MG63 (cell line): ENCODE results near the gene RAPGEF4. TPM values are rescaled to one million over a fixed set of nuclear protein-coding genes. Genes with fewer than 3 reads are reported as not detected.

ENCODE experiments used
- DNase-seq: peaks from one replicate; pipeline ENCODE4 v3.0.0-alpha.2; 2020
- H3K27me3 ChIP-seq: fragments of 250-450 bp; sonication (Bioruptor Pico); 2 replicates; pipeline ENCODE4 v1.5.1; 2020; ENCODE audit warnings: mild to moderate bottlenecking, moderate library complexity
- H3K36me3 ChIP-seq: fragments of 250-450 bp; sonication (Bioruptor Pico); 2 replicates; pipeline ENCODE4 v1.5.1; 2020; ENCODE audit warnings: mild to moderate bottlenecking, moderate library complexity
- H3K4me3 ChIP-seq: fragments of 250-450 bp; sonication (Bioruptor Pico); 2 replicates; pipeline ENCODE4 v1.5.1; 2020; ENCODE audit warnings: mild to moderate bottlenecking, moderate library complexity
- H3K9me3 ChIP-seq: fragments of 250-450 bp; sonication (Bioruptor Pico); 2 replicates; pipeline ENCODE4 v1.5.1; 2020; ENCODE audit warnings: mild to moderate bottlenecking, moderate library complexity
- total RNA-seq: library from RNA; depleted of rRNA; stranded (reverse); fragments of >200 nt; shearing (Covaris generic); gene quantifications from 2 replicates; pipeline ENCODE4 v1.2.3, GENCODE V29; 2014; ENCODE audit warnings: low replicate concordance

Gene RAPGEF4
- total RNA-seq, 1 experiment from 2014 or later, result not detected

DNA sequence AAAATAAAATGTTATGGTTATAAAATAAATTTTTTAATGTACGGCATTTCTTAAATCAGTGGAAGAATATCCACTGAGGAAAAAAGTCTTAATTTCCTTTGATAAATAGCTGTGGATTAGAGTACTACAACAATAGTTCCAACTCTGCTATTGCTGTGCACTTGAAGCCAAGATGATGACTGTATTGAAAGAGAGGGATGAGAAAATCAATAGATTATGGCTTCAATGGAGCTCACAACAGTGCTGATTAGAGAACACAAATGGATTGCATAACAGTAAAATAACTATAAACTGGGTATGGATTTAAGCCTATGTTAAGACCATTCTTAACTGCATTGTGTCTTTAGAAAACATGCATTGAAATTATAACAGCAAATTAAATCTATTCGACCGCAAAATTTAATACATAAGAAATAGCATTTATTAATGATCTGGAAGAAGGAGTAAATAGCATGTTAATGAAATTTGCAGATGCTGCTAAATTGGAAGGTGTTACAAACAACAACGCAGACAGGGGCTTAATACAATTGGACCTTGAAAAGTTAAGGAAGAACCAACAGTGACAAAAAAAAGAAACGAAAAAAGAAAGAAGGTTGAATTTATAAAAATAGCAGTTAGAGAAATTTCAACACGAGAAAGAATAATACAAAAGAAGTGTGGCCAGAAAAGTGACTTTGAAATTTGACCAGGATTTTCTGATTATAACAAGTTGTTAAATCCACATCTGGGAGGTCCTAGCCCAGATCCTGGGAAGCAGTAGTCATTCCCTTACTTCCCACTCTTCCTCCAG is 331.4 kb downstream of the RAPGEF4 start:
- no peaks in the 10 kb centered on the region for H3K9me3 ChIP-seq
- DNase-seq, result no peak
- H3K27me3 ChIP-seq, result no peaks in the 10 kb centered on the region
- no peaks in the 10 kb centered on the region for H3K36me3 ChIP-seq
- no peak overlapping the region for H3K4me3 ChIP-seq

DNA sequence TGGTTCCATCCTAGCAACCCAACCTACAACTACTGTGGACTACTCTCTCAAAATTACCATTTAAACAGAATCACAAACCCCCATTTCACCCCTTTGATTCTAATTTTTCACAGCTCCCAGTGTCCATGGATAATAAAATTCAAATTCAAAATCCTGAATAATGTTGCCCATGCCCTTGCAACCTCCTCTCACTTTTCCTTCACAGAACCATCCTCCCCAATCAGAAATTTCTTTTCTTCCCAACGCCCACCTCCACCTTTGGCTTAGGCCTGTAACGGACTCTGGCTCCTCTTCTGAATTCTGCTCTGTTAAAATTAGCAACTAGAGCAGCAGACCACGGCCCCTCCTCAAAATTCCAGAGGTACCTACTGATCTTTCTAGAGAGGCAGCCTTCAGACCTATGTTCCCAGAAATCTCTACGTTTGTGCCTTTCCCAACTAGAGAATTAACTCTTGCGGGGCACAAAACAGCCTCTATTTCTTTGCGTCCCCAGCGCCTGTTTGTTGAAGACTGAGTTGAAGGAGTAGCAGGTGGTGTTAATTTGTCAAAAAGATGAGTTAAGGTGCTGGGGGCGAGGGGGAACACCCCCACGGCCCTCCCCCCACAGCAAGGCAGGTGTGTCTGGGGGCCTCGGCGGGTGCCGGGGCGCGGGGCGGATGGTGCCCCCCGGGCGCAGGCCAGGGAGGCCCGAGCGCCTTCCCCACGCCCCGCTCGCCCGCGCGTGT is 339.6 kb downstream of the RAPGEF4 start:
- peak overlapping the region; percentile 65 for H3K4me3 ChIP-seq
- no peaks in the 10 kb centered on the region for H3K9me3 ChIP-seq
- no peak for DNase-seq
- H3K36me3 ChIP-seq, result no peaks in the 10 kb centered on the region; the same call in 1 of the 2 replicates
- H3K27me3 ChIP-seq, result no peaks in the 10 kb centered on the region

DNA sequence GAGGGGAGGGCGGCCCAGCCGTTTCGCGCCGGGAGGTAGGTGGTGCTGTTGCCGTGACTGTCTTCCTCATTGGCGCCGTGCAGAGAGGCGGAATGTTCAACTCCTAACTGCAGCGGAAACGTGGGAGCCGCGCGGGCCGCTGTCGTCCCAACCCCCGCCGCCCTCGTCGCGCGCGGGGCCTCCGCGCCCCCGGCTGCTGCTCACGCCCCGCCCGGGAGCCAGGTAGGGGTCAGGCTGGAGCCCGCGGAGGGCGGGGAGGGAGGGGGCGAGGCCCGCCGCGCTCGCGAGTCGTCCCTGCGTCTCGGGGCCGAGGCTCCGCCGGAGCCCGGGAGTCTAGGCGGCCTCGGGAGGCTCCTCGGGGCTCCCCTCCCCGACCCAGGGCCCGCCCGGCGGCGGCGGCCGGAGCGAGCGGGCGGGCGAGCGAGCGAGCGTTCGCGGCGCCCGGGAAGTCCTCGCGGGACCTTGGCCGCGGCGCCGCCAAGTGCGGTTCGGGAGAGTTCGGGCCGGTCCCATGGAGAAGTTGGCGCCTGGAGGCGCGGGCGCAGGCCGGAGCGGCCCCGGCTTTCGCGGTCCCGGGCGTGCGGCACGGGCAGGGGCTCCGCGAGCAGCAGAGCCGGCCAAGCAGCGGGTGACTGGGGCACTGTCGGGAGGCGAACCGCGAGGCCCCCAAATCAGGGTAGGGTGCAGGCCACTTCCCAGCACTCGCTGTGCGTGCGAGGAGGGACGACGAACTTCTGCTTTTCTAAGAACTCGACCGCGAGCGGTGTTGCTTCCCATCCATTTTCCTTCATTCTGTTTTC is 340.3 kb downstream of the RAPGEF4 start, which contains the start of gene MAP3K20:
Gene MAP3K20 (plus strand): TSS at position 66 of the 800 bp plus-strand sequence. CDS start 15,186 bp downstream, outside the sequence.
- H3K4me3 ChIP-seq, result peak within 1 kb of the TSS; percentile 65
- DNase-seq, result peak; percentile 80
- H3K27me3 ChIP-seq, result no peaks in the 10 kb centered on the region
- no peaks in the 10 kb centered on the region; the same call in none of the 2 replicates for H3K36me3 ChIP-seq
- no peaks in the 10 kb centered on the region for H3K9me3 ChIP-seq

DNA sequence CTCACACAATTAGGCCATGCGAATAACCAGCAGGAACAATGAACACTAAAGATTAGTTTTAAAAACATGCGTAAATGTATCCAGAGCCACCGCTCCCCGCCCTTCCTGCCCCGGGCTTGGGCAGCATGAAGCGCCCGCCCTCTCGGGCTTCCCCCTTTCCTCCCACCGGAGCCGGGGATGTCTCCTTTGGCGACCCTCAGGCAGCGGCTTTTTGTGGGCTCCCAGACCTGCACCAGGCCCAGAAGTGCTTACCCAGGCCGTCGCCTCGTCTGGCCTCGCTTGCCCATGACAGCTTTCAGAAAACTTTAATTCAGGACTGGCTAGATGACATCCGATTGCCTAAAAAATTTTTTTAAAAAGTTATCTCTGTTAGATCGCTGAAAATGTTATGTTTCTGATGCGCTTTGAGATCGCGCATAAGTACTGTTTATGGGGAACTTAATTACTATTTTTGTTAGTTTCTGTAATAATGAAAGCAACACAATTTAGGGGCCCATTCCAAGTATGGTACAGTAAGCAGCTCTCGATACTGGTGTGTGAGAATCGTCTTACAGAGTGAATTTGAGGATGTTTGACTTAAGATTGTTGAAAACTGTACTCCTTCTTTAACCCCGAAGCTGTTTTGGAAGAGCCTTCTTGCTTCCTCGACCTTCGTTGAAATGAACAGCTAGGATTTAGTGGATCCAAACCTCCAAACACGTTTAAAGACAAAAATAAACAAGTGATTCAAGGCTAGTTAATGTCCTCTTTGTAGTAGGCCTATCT is 341.1 kb downstream of the RAPGEF4 start:
- peak; percentile 44 for DNase-seq
- H3K27me3 ChIP-seq, result no peaks in the 10 kb centered on the region
- peak overlapping the region; percentile 65 for H3K4me3 ChIP-seq
- no peaks in the 10 kb centered on the region; the same call in none of the 2 replicates for H3K36me3 ChIP-seq
- H3K9me3 ChIP-seq, result no peaks in the 10 kb centered on the region

DNA sequence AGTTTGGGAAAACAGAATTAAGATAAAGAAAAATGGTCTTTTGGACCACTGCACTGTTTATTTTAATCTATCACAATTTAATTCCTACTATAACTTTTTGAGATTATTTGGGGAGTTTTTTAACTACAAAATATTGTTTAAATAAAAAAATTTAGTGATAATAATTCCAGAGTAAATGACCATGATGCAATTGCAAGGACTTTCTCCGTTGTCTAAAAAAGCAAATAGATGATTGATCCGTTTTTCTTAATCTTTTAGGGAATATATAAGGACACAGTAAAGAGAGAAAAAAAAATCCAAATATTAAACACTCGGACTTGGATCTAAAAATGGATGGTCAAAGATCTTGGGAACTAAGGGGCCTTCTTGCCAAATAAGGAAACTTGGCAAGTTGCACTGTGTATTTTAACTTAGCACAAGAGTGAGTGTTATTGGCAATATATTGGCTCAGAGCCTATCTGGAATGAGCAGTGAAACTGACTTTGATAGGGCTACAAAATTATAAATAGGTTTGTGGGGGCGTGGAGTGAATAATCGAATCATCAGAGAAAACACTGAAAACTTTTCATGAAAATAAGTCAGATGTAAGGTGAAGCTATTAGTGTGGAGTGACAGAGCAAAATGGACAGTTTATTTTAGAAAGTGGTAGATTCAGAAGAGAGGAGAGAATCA is 342.0 kb downstream of the RAPGEF4 start:
- no peaks in the 10 kb centered on the region; the same call in none of the 2 replicates for H3K36me3 ChIP-seq
- DNase-seq, result no peak
- no peaks in the 10 kb centered on the region for H3K9me3 ChIP-seq
- H3K4me3 ChIP-seq, result peak overlapping the region; percentile 65
- no peaks in the 10 kb centered on the region for H3K27me3 ChIP-seq

DNA sequence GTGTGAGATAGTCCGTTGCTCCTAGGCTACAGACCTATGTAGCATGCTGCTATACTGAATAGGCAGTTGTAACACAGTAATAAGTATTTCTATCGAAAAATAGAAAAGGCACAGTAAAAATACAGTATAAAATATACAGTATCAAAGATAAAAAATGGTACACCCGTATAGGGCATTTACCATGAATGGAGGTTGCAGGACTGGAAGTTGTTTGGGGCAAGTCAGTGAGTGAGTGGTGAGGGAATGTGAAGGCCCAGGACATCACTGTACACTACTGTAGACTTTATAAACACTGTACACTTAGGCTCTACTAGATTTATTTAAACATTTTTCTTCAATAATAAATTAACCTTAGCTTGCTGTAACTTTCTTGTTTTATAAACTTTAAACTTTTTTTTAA is 343.5 kb downstream of the RAPGEF4 start:
- Histone ChIP-seq H3K36me3 (no peaks in the 10 kb centered on the region; the same call in none of the 2 replicates), H3K4me3 (no peak overlapping the region), H3K27me3 (no peaks in the 10 kb centered on the region), H3K9me3 (no peaks in the 10 kb centered on the region)
- DNase-seq, result no peak

DNA sequence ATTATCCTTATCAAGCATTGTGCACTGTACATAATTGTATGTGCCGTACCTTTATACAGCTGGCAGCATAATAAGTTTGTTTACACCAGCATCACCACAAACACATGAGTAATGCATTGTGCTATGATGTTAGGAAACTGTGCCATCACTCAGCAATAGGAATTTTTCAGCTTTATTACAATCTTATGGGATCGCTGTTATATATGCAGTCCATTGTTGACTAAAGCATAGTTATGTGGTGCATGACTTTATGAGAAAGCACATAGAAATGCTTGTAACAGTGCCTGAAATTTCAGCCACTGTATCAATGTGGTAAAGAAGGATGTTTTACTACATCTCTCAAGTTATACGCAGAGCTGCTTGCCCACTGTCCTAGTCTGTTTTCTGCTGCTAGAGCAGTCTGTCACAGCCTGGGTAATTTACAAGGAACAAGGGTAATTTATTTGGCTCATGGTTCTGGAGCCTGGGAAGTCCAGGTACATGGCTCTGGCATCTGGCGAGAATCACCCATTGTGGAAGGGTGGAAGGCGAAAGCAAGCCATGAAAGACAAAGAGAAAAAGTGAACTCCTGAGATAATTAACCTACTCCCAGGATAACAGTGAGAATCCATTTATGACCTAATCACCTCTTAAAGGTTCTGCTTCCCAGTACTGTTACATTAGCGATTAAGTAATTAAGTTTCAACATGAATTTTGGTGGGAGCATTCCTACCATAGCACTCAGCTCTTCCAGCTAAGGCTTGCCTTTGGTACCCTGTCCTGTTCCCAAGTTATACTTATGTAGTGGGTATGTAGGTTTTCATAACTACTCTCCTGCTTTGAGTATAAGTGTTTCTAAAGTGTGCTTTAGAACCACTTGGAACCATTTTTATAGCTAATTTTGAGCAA is 344.6 kb downstream of the RAPGEF4 start:
- no peaks in the 10 kb centered on the region; the same call in none of the 2 replicates for H3K36me3 ChIP-seq
- no peaks in the 10 kb centered on the region for H3K9me3 ChIP-seq
- DNase-seq, result peak; percentile 36
- no peaks in the 10 kb centered on the region for H3K27me3 ChIP-seq
- H3K4me3 ChIP-seq, result no peak overlapping the region

DNA sequence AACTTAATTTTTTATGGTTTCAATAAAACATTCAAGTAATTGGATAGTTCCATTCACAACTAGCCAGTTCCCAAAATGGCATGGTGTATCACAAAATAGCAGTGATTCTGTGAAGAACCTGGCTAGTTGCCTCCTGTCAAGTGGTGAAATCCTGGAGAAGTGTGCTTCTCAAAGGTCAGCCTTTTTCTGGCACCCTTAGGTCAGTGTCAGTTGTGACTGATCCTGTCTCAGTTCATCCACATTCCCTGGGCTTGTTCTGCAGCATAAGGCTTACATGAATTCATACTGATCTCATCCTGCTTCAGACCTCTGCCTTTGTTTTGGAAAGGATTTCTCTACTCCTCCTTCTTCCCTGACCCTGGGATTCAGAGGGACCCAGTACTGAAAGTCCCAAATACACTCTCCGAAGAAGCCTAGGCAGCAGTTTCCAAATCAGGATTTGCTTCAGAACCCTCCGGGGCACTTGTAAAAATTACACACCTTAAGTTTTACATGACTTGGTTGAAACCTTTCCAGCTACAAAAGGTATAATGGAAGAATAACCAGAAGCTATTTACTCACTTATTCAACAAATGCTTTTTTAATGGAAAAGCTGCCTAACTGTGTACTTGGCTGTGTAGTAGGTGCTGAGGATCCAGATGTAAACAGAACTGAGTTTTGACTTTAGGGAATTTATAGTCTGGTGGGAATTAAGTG is 351.0 kb downstream of the RAPGEF4 start:
- peak; percentile 57 for DNase-seq
- H3K9me3 ChIP-seq, result no peaks in the 10 kb centered on the region
- H3K36me3 ChIP-seq, result peaks cover 8% of the 10 kb centered on the region
- no peaks in the 10 kb centered on the region for H3K27me3 ChIP-seq
- H3K4me3 ChIP-seq, result no peak overlapping the region

DNA sequence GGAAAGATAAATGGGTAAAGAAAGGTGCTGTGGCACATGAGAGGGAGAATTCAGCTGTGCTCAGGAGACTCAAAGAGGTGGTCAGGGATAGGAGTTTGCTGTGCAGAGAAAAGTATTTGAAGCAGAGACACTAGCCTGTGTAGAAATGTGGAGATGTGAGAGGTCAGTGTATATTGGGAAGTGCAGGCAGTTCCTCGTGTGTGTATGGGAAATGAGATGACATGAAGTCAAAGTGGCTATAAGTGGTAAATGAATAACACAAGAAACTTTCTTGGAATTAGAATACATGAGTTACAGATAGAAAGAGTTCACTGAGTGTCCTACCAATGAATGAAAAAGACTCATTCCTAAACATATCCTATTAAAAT is 351.6 kb downstream of the RAPGEF4 start:
- Histone ChIP-seq H3K9me3 (no peaks in the 10 kb centered on the region), H3K36me3 (peaks cover 13% of the 10 kb centered on the region), H3K27me3 (no peaks in the 10 kb centered on the region), H3K4me3 (no peak overlapping the region)
- DNase-seq, result no peak

DNA sequence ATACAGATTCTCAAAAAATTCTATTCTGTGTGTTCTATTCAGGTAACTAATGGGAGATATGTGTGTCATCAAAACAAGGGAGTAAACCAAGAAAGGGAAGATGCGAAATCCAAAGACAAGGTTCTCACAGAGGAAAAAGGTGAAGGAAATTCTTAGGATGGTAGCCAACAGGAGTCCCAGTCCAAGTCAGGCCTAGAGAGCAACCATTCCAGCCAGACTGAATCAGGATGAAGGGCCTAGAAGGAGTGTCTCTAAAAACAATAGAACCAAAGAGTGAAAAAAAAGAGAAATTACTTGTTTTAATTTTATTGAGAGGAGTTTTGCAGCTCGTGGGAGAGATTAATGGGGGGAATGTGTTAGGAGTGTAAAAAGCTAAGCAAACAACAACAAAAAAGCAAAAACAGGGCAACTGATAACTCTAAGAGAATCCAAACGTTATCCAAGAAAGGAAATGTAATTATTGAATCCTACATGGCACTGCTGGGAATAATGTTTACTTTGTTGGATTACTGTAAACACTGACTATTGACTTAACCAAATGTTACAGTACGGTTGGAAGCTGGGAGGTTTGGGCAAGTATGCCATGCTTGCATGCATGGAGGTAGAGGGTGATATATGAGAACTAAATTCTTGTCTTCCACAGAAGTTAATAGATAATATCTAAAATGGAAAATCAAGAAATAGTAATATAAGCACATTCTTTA is 352.3 kb downstream of the RAPGEF4 start:
- Histone ChIP-seq H3K27me3 (no peaks in the 10 kb centered on the region), H3K36me3 (peaks cover 20% of the 10 kb centered on the region), H3K9me3 (no peaks in the 10 kb centered on the region), H3K4me3 (no peak overlapping the region)
- DNase-seq, result no peak

DNA sequence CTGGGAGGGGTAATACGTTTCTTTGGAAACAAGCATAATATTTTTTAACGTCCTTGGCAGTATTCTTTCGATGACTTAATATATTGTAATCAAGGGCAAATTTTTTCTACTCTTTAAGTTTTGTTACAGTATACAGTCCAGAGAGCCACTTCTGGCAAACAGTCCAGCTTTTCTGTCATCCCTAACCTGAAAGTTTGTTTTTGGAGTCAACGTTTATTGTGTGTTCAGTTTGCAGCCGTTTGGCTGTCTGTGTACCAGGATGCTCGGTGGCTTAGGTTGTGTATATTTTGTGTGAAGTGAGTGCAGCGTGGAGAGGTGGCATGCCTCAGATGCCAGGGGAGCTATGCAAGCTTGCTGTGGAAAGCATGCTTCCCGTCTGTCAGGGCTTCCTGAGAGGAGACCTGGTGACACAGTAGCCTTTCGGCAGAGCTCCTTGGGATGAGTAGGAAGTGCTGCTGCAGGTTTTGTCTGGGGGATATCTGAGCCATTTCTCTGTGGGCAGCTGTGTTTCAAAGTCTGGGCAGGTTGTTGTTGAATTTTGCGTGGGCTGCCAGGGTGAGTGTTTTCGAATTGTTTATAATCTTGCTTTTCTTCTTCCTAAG is 354.7 kb downstream of the RAPGEF4 start:
- Histone ChIP-seq H3K36me3 (peaks cover 25% of the 10 kb centered on the region), H3K4me3 (no peak overlapping the region), H3K9me3 (no peaks in the 10 kb centered on the region), H3K27me3 (no peaks in the 10 kb centered on the region)
- DNase-seq, result peak; percentile 68

DNA sequence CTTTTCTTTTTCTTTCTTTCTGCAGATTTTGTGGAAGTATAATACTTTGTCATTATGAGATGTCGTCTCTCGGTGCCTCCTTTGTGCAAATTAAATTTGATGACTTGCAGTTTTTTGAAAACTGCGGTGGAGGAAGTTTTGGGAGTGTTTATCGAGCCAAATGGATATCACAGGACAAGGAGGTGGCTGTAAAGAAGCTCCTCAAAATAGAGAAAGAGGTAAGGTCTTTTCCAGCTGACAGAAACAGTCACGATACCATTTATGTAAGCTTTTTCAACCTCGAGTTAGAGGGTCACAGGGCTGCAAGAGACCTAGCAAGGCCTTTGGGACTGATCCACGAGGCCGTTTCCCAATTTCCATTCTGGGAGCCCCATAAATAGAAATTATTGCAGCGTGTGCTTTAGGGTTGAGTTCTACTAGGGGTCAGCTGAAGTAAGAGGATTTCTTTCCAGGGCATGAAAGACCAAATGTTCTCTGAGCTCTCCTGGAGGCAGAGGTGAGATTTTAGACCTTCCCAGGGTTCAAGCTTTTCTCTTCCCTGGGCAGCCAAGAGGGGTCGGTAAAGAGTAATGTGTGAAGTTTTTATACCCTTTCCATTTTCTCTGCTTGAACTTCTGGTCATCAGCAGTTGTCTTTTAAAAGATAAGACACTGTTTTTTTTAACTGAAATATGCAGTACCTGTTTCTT is 355.5 kb downstream of the RAPGEF4 start:
- H3K9me3 ChIP-seq, result no peaks in the 10 kb centered on the region
- DNase-seq, result no peak
- peaks cover 25% of the 10 kb centered on the region for H3K36me3 ChIP-seq
- H3K4me3 ChIP-seq, result no peak overlapping the region
- no peaks in the 10 kb centered on the region for H3K27me3 ChIP-seq

DNA sequence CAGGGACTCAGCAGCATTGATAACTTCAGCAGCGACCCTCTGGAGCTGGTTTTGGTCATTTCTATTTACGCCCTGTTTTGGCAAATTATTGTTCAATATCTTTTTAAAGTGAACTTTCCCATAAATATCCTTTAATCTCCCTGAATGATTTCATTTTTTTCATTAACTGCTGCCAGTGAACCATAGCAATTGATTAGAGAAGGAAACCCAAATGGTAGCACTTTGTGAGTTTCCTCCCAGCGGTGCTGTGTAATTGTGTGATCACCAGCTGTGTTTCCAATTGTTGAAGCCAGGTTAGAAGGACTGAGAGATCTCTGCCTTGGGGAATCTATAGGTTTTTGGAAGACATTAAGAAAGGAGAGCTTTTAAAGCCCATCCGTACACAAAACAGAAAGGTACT is 356.3 kb downstream of the RAPGEF4 start:
- Histone ChIP-seq H3K9me3 (no peaks in the 10 kb centered on the region), H3K4me3 (no peak overlapping the region), H3K27me3 (no peaks in the 10 kb centered on the region), H3K36me3 (peaks cover 25% of the 10 kb centered on the region)
- no peak for DNase-seq
